ENCODE results near the gene KRT79. TPM values are rescaled to one million over a fixed set of nuclear protein-coding genes. Genes with fewer than 3 reads are reported as not detected.

KRT79 gene
- total RNA-seq, 1 experiment from 2014 or later, result not detected

DNA sequence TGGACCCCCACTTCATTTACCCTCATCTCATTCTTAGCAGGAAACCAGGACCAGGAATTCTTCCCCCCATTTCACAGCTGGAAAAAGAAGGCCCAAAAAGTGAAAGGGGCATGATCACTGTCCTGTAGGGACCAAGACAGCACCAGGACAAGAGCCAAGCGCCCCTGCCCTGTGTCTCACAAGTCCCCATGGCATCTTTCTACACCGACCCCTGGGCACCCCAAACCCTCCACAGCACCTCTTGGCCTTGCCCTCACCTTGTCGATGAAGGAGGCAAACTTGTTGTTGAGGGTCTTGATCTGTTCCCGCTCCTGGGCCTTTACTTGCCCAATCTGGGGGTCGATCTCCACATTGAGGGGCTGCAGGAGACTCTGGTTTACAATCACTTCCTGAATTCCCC, 57.7 kb downstream of the KRT79 start:
- Histone ChIP-seq H3K9me3 (ENCODE audit: control insufficient read depth, insufficient read depth, low read depth, low read length) (no peaks in the 10 kb centered on the region), H3K27me3 (ENCODE audit: control insufficient read depth, insufficient read depth, low read length) (peaks cover 10% of the 10 kb centered on the region; the same call in 1 of the 2 replicates), H3K27ac (ENCODE audit: low read length) (no peak overlapping the region), H3K36me3 (ENCODE audit: control insufficient read depth, insufficient read depth, low read length) (no peaks in the 10 kb centered on the region), H3K4me3 (ENCODE audit: low read depth in 2 of 2, low read length in 2 of 2) (no peak overlapping the region), H3K4me1 (ENCODE audit: control insufficient read depth, insufficient read depth, low read length) (no peaks in the 10 kb centered on the region)
- in situ Hi-C loops (cut with HindIII; ENCODE audit: low pct_unique_long_range_greater_than_20kb, low sequenced_read_pairs), result no loop called here
- POLR2A ChIA-PET, result no interaction called here
- TF ChIP-seq, protein P1, sequence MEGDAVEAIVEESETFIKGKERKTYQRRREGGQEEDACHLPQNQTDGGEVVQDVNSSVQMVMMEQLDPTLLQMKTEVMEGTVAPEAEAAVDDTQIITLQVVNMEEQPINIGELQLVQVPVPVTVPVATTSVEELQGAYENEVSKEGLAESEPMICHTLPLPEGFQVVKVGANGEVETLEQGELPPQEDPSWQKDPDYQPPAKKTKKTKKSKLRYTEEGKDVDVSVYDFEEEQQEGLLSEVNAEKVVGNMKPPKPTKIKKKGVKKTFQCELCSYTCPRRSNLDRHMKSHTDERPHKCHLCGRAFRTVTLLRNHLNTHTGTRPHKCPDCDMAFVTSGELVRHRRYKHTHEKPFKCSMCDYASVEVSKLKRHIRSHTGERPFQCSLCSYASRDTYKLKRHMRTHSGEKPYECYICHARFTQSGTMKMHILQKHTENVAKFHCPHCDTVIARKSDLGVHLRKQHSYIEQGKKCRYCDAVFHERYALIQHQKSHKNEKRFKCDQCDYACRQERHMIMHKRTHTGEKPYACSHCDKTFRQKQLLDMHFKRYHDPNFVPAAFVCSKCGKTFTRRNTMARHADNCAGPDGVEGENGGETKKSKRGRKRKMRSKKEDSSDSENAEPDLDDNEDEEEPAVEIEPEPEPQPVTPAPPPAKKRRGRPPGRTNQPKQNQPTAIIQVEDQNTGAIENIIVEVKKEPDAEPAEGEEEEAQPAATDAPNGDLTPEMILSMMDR (IDR thresholded peaks at IDR 0.05), result no peak
- TF ChIP-seq, protein P2, sequence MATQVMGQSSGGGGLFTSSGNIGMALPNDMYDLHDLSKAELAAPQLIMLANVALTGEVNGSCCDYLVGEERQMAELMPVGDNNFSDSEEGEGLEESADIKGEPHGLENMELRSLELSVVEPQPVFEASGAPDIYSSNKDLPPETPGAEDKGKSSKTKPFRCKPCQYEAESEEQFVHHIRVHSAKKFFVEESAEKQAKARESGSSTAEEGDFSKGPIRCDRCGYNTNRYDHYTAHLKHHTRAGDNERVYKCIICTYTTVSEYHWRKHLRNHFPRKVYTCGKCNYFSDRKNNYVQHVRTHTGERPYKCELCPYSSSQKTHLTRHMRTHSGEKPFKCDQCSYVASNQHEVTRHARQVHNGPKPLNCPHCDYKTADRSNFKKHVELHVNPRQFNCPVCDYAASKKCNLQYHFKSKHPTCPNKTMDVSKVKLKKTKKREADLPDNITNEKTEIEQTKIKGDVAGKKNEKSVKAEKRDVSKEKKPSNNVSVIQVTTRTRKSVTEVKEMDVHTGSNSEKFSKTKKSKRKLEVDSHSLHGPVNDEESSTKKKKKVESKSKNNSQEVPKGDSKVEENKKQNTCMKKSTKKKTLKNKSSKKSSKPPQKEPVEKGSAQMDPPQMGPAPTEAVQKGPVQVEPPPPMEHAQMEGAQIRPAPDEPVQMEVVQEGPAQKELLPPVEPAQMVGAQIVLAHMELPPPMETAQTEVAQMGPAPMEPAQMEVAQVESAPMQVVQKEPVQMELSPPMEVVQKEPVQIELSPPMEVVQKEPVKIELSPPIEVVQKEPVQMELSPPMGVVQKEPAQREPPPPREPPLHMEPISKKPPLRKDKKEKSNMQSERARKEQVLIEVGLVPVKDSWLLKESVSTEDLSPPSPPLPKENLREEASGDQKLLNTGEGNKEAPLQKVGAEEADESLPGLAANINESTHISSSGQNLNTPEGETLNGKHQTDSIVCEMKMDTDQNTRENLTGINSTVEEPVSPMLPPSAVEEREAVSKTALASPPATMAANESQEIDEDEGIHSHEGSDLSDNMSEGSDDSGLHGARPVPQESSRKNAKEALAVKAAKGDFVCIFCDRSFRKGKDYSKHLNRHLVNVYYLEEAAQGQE (IDR thresholded peaks at IDR 0.05; ENCODE audit: insufficient read depth in 1 of 2, low read depth in 2 of 2, low read length in 1 of 2), result no peak
- no peak for TF ChIP-seq POLR2AphosphoS5 (IDR thresholded peaks at IDR 0.05; ENCODE audit: low read depth, low read length)
- no peak for TF ChIP-seq TCF7L2 (IDR thresholded peaks at IDR 0.05; ENCODE audit: low read depth, low read length)
- TF ChIP-seq SIN3A (IDR thresholded peaks at IDR 0.05; ENCODE audit: borderline replicate concordance, insufficient read depth, low read depth, low read length), result no peak
- DNase-seq (ENCODE audit: low read depth, low spot score) (no peak), ATAC-seq (no peak)
- intact Hi-C loops (cut with micrococcal nuclease; ENCODE audit: unreplicated experiment), result no loop called here
- CTCF ChIA-PET, result no interaction called here
- no TSS peak for BruUV-seq (replicated peaks)

DNA sequence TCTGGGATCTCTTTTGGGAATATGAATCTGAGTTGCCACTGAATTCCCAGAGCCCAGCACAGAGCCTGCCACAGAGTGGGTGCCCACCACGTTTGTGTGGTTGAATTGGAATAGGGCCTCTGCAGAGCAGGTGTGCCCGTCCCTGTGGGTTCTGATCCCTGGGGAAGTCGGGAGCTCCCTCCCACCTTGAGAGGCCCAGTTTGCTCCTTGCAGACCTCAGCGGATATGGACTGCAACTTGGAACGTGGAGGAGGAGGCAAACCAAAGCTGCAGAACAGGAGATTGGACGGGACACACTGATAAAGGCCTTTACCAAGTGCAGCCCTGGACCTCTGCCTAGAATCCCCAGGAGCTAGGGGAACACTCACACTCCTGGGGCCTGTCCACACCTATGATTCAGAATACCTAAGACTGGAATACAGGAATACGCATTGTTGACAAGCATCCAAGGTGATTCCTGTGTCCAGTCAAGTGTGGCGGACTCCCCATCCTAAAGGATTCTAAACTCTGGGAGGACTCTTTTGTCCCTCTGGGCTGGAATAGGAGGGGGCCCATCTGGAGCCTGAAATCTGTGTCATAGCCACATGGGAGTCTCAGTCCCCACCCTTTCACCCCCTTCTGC, 59.4 kb downstream of the KRT79 start:
- no peaks in the 10 kb centered on the region for H3K9me3 ChIP-seq (ENCODE audit: control insufficient read depth, insufficient read depth, low read depth, low read length)
- no peak for DNase-seq (ENCODE audit: low read depth, low spot score)
- H3K27ac ChIP-seq (ENCODE audit: low read length), result no peak overlapping the region
- in situ Hi-C loops (cut with HindIII; ENCODE audit: low pct_unique_long_range_greater_than_20kb, low sequenced_read_pairs), result no loop called here
- TF ChIP-seq, protein P1 (IDR thresholded peaks at IDR 0.05), result no peak
- no peak for TF ChIP-seq SIN3A (IDR thresholded peaks at IDR 0.05; ENCODE audit: borderline replicate concordance, insufficient read depth, low read depth, low read length)
- TF ChIP-seq POLR2AphosphoS5 (IDR thresholded peaks at IDR 0.05; ENCODE audit: low read depth, low read length), result no peak
- TF ChIP-seq, protein P2 (IDR thresholded peaks at IDR 0.05; ENCODE audit: insufficient read depth in 1 of 2, low read depth in 2 of 2, low read length in 1 of 2), result no peak
- TF ChIP-seq TCF7L2 (IDR thresholded peaks at IDR 0.05; ENCODE audit: low read depth, low read length), result no peak
- CTCF ChIA-PET, result no interaction called here
- POLR2A ChIA-PET, result no interaction called here
- BruUV-seq (replicated peaks), result no TSS peak
- H3K4me1 ChIP-seq (ENCODE audit: control insufficient read depth, insufficient read depth, low read length), result no peaks in the 10 kb centered on the region
- no peaks in the 10 kb centered on the region for H3K36me3 ChIP-seq (ENCODE audit: control insufficient read depth, insufficient read depth, low read length)
- H3K27me3 ChIP-seq (ENCODE audit: control insufficient read depth, insufficient read depth, low read length), result peaks cover 8% of the 10 kb centered on the region; the same call in 1 of the 2 replicates
- intact Hi-C loops (cut with micrococcal nuclease; ENCODE audit: unreplicated experiment), result no loop called here
- no peak overlapping the region for H3K4me3 ChIP-seq (ENCODE audit: low read depth in 2 of 2, low read length in 2 of 2)
- ATAC-seq, result no peak

All from Panc1 (cell line).